HEK293T (cell line): ENCODE results near the gene ZBTB46.
"Not testable (repeated sequence)": the region's sequence is repeated elsewhere in the genome, so short reads cannot be mapped to it uniquely, and the experiment has no call there.

Experiments
- CTCF ChIA-PET: fragments of 350-600 bp; formaldehyde crosslinking; extraction: SDS; loops from one replicate; lab custom pipeline; 2021; ENCODE audit warnings: antibody characterized with exemption, inconsistent platforms; lab: Yijun Ruan, JAX
- POLR2A ChIA-PET: fragments of 350-600 bp; formaldehyde crosslinking; extraction: SDS; loops from one replicate; lab custom pipeline; 2020; ENCODE audit warnings: antibody characterized with exemption, inconsistent platforms; lab: Yijun Ruan, JAX
- DNase-seq: peaks from one replicate; pipeline ENCODE4 v3.0.0; 2012; ENCODE audit warnings: mixed read lengths; ENCODE audit errors: extremely low spot score
- ARNT ChIP-seq: fragments of 450-650 bp; IDR thresholded peaks from 2 replicates; pipeline ENCODE4 v1.6.1; 2017; ENCODE audit warnings: mild to moderate bottlenecking
- BHLHE40 ChIP-seq: fragments of 450-650 bp; IDR thresholded peaks from 2 replicates; pipeline ENCODE4 v1.6.1; 2016; ENCODE audit warnings: mild to moderate bottlenecking, moderate library complexity, borderline replicate concordance
- CTBP1 ChIP-seq: fragments of 450-650 bp; IDR thresholded peaks from 2 replicates; pipeline ENCODE4 v1.6.1; 2016; ENCODE audit warnings: borderline replicate concordance
- ELF4 ChIP-seq: fragments of 450-650 bp; IDR thresholded peaks from 2 replicates; pipeline ENCODE4 v1.6.1; 2017; ENCODE audit warnings: antibody characterized with exemption
- FOXA1 ChIP-seq: fragments of 450-650 bp; IDR thresholded peaks from 2 replicates; pipeline ENCODE4 v1.6.1; 2016; ENCODE audit warnings: mild to moderate bottlenecking
- FOXK2 ChIP-seq: fragments of 450-650 bp; IDR thresholded peaks from 2 replicates; pipeline ENCODE4 v1.6.1; 2016; ENCODE audit warnings: mild to moderate bottlenecking
- FOXM1 ChIP-seq: fragments of 450-650 bp; IDR thresholded peaks from 2 replicates; pipeline ENCODE4 v1.6.1; 2017; ENCODE audit warnings: mild to moderate bottlenecking, borderline replicate concordance
- HDGF ChIP-seq: fragments of 450-650 bp; IDR thresholded peaks from 2 replicates; pipeline ENCODE4 v1.6.1; 2017; ENCODE audit warnings: antibody characterized with exemption, borderline replicate concordance
- L3MBTL2 ChIP-seq: fragments of 450-650 bp; conservative IDR thresholded peaks from 2 replicates; pipeline ENCODE4 v1.6.1; 2016; ENCODE audit warnings: mild to moderate bottlenecking
- LEF1 ChIP-seq: fragments of 450-650 bp; IDR thresholded peaks from 2 replicates; pipeline ENCODE4 v1.6.1; 2017; ENCODE audit warnings: mild to moderate bottlenecking, borderline replicate concordance
- NFRKB ChIP-seq: fragments of 450-650 bp; IDR thresholded peaks from 2 replicates; pipeline ENCODE4 v1.6.1; 2016; ENCODE audit warnings: mild to moderate bottlenecking, moderate library complexity
- SP1 ChIP-seq: fragments of 450-650 bp; IDR thresholded peaks from 2 replicates; pipeline ENCODE4 v1.6.1; 2017
- SUZ12 ChIP-seq: fragments of 450-650 bp; IDR thresholded peaks from 2 replicates; pipeline ENCODE4 v1.6.1; 2016; ENCODE audit warnings: mild to moderate bottlenecking
- TARDBP ChIP-seq: fragments of 450-650 bp; IDR thresholded peaks from 2 replicates; pipeline ENCODE4 v1.6.1; 2016
- ZNF384 ChIP-seq: fragments of 450-650 bp; IDR thresholded peaks from 2 replicates; pipeline ENCODE4 v1.6.1; 2016
- TF ChIP-seq, protein P1 (sequence below): fragments of 450-650 bp; IDR thresholded peaks from 2 replicates; pipeline ENCODE4 v1.6.1; 2016

ZBTB46 gene

DNA sequence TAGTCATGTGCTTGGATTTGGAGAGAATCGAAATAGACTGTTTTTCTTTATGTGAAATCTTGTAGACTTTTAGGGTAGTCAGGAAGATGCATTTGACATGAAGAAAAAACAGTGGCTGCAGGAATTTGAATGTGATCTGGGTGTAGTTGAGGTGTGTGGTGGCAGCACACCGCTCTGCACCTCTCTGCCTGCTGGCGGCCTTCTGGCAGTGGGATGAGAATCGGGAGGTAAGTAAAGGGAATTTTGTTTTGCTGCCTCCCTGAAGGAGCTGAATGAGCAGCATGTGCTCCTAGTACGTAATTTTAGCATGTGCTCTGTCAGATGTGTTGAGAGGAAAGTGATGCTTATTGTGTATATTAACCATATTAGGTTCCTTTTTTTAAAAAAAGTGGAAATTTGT is 37.2 kb upstream of the ZBTB46 start:
- POLR2A ChIA-PET = no interaction called here
- CTCF ChIA-PET = no interaction called here
- no peak for TF ChIP-seq CTBP1
- TF ChIP-seq, protein P1, sequence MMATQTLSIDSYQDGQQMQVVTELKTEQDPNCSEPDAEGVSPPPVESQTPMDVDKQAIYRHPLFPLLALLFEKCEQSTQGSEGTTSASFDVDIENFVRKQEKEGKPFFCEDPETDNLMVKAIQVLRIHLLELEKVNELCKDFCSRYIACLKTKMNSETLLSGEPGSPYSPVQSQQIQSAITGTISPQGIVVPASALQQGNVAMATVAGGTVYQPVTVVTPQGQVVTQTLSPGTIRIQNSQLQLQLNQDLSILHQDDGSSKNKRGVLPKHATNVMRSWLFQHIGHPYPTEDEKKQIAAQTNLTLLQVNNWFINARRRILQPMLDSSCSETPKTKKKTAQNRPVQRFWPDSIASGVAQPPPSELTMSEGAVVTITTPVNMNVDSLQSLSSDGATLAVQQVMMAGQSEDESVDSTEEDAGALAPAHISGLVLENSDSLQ = no peak
- TF ChIP-seq FOXM1 = no peak
- TF ChIP-seq ELF4 = no peak
- TF ChIP-seq HDGF = no peak
- no peak for TF ChIP-seq FOXK2
- no peak for TF ChIP-seq BHLHE40
- no peak for TF ChIP-seq NFRKB
- no peak for TF ChIP-seq SP1
- no peak for TF ChIP-seq LEF1
- no peak for TF ChIP-seq SUZ12
- no peak for DNase-seq

DNA sequence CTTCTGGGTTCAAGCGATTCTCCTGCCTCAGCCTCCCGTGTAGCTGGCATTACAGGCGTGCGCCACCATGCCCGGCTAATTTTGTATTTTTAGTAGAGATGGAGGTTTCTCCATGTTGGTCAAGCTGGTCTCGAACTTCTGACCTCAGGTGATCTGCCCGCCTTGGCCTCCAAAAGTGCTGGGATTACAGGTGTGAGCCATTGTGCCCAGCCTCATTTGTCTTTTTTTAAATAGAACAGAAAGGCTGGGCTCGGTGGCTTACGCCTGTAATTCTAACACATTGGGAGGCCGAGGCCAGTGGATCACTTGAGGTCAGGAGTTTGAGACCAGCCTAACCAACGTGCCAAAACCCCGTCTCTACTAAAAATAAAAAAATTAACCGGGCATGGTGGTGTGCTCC is 36.0 kb upstream of the ZBTB46 start:
- ChIA-PET CTCF (interaction anchor here (0.7 kb wide), 1 partner anchor 9 kb away, joined by 3 read pairs; no protein-coding TSS in a partner anchor), POLR2A (interaction anchor here (1.0 kb wide), 1 partner anchor 24 kb away, joined by 3 read pairs; no protein-coding TSS in a partner anchor)
- DNase-seq = not testable (repeated sequence)

DNA sequence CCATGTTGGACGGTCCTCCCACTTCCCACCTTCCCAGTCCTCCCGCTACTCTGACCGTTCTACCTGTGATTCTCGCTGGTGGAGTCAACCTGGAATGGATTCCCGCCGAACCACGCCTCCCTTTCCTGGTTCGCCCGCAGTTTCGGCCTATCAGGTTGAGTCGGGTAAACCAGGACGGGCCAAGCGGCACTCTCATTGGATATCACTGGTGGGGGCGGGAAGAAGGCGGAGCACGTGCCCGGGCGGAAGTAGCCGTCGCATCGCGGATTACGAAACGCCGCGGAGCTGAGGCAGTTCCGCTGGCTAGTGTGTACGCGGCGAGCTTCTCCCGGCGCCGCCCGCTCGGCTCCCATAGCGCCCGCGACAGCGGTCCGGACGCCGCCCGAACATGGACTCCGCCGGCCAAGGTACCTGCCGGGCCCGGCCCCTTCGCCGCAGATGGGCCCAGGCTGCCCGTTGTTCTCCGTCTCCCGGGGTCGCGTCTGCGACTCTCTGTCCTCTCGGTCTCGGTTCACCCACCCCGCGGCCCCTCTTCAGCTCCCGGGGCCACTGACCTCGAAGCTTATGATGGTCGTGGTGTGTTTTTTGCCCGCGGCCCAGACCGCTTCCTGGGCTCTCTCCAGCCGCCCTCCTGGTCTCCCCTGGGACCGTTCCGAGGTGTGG is 34.0 kb upstream of the ZBTB46 start, which contains the start of gene TPD52L2:
TPD52L2 (plus strand) TSS at position 293 of the 663 bp plus-strand sequence; CDS start at position 389, 96 bp downstream.
- CTCF ChIA-PET = interaction anchor here (0.7 to 1.5 kb wide), 3 partner anchors 17 to 90 kb away, joined by 3 to 7 read pairs (median 3); no protein-coding TSS in a partner anchor
- DNase-seq = peak; percentile 97
- no peak for TF ChIP-seq HDGF
- TF ChIP-seq SP1 = no peak
- TF ChIP-seq, protein P1 = peak; percentile 45; the same call in 1 of the 2 replicates
- TF ChIP-seq SUZ12 = no peak
- peak; percentile 98 for TF ChIP-seq L3MBTL2
- no peak for TF ChIP-seq NFRKB
- no peak for TF ChIP-seq ZNF384
- TF ChIP-seq CTBP1 = no peak; the same call in 1 of the 2 replicates
- TF ChIP-seq ELF4 = peak; percentile 68
- TF ChIP-seq FOXM1 = no peak
- TF ChIP-seq FOXK2 = no peak
- POLR2A ChIA-PET = interaction anchor here (0.6 to 2.2 kb wide), 32 partner anchors 9 to 327 kb away, joined by 3 to 30 read pairs (median 4); partner anchors contain the start of genes ARFRP1, DNAJC5, PRPF6 and RTEL1

DNA sequence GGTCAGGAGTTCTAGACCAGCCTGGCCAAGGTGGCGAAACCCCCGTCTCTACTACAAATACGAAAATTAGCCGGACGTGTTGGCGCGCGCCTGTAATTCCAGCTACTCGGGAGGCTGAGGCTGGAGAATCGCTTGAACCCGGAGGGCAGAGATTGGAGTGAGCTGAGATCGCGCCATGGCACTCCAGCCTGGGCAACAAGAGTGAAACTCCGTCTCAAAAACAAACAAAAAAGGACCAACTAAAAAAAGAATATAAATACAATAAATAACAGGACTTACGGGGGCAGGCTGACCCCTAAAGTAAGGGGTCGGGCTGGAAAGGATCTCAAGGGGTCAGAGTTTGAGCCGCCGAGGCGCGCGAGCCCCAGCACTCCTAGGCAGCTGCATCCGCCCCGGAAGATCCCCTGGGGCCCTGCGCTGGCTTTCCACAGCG is 33.5 kb upstream of the ZBTB46 start:
- ChIA-PET CTCF (interaction anchor here (0.7 to 1.5 kb wide), 3 partner anchors 17 to 90 kb away, joined by 3 to 7 read pairs (median 3); no protein-coding TSS in a partner anchor), POLR2A (interaction anchor here (0.6 to 2.2 kb wide), 30 partner anchors 8 to 326 kb away, joined by 3 to 30 read pairs (median 5); partner anchors contain the start of genes ARFRP1, DNAJC5, PRPF6 and RTEL1)
- TF ChIP-seq HDGF (no peak), ELF4 (no peak), FOXM1 (no peak), CTBP1 (no peak), LEF1 (no peak), FOXK2 (no peak), L3MBTL2 (no peak), SUZ12 (no peak), FOXA1 (no peak)
- TF ChIP-seq, protein P1 = no peak
- DNase-seq = no peak

DNA sequence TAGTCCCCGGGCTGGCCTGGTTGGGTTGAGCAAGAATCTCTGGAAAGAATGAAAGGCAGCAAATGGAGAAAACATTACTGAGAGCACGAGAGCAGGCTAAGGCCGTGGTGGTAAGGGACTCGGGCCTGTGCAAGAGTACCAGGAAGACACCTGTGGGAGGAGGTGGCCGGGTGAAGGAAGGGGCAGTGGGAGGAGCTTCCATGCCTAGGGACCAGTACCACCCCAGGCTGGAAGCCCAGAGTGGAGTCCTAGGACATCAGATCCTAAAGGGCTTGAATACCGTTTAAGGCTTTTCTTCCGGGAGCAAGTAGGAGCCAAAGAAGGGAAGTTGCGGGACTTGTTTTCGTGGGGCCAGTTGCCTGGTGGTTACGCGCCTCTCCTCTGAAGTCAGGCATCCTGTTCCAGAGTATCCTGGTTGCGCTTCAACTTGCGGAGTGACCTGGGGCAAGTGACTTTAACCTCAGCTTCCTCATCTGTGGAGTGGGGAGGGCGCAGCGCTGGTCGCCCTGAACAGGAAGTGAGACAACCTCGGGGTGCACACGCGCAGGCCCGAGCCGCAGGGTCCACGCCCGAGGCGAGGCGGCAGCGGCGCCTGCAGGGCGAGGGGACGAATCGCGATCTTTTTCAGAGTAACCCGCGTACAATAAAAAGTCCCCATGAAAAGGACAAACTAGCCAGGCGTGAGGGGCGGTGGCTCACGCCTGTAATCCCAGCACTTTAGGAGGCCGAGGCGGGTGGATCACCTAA is 32.9 kb upstream of the ZBTB46 start:
- ChIA-PET CTCF (interaction anchor here (1.0 kb wide), 1 partner anchor 18 kb away, joined by 3 read pairs; no protein-coding TSS in a partner anchor), POLR2A (interaction anchor here (0.7 to 2.0 kb wide), 11 partner anchors 8 to 155 kb away, joined by 3 to 30 read pairs (median 9); partner anchors contain the start of genes ARFRP1, PRPF6, SAMD10 and ZGPAT)
- DNase-seq = peak; percentile 68
- TF ChIP-seq SUZ12 (no peak), BHLHE40 (no peak)

DNA sequence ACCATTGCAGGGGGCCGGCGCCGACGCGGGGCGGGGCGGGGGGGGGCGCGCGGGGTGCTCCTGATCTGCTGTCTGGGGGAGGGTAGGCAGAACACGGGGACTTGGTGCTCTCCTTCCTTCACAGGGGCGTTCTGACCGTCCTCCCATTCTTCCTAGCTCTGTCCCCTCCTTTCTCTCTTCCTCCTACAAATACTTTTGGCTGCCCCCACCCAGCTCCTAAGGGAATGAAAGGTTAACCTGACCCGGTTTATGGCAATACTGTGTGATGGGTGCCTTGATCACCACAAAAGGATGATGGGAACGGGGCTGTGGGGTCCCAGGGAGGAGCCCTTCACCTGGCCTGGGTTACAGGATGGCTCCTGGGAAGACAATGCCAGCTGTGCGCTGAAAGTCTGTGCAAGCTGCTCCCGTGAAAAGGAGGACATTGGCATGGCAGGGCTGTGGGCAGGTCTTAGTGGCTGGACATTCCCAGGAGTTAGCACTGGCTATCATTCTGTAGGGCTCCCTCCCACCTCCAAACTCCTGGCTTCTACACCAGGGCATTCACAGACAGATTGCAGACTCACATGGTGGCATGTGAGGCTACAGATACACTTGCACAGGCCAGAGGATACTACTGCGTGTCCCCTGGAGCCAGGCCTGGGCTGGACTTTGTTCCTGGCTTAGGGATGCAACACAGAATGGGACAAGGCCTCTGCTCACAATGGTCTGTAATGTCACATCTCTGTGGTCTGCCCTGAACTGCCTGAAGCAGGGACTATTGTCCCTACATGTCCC is 32.1 kb upstream of the ZBTB46 start:
- POLR2A ChIA-PET = interaction anchor here (1.4 to 2.0 kb wide), 3 partner anchors 16 to 156 kb away, joined by 3 to 9 read pairs (median 4); partner anchors contain the start of genes ARFRP1 and ZGPAT
- TF ChIP-seq FOXK2 (no peak), SP1 (no peak), L3MBTL2 (no peak), ZNF384 (no peak), SUZ12 (no peak), TARDBP (no peak), CTBP1 (no peak), BHLHE40 (no peak), ARNT (no peak), ELF4 (no peak)
- no peak for DNase-seq
- CTCF ChIA-PET = no interaction called here
